Caco-2 (cell line): Measurements from ENCODE around the gene NSD1. TPM values are rescaled to one million over a fixed set of nuclear protein-coding genes. Genes with fewer than 3 reads are reported as not detected.

Source experiments
- BruUV-seq: library from RNA; stranded (reverse); fragments of 400-500 nt; replicated peaks from 2 replicates; lab custom pipeline; 2021; lab: Mats Ljungman, UMichigan
- CTCF ChIA-PET: fragments of 300-600 bp; sonication (Branson Sonifier 250); formaldehyde crosslinking; loops from one replicate; lab custom pipeline; 2022; ENCODE audit warnings: antibody characterized with exemption; lab: Charles Lee
- POLR2A ChIA-PET: fragments of 300-600 bp; sonication (Branson Sonifier 250); formaldehyde crosslinking; loops from one replicate; lab custom pipeline; 2022; ENCODE audit warnings: antibody characterized with exemption; lab: Charles Lee
- DNase-seq, 2 experiments: peaks; one replicate each; pipeline versions ENCODE4 v3.0.0 to v3.0.0-alpha.2; 2020 to 2022
- H3K27me3 ChIP-seq: replicated peaks from 2 replicates; pipeline ENCODE4 v1.6.0; 2011; ENCODE audit warnings: low read length; ENCODE audit not compliant: control insufficient read depth, insufficient read depth
- H3K36me3 ChIP-seq: 2 replicates; pipeline ENCODE4 v1.5.1; 2011; ENCODE audit warnings: low read length; ENCODE audit not compliant: control insufficient read depth, insufficient read depth
- H3K4me1 ChIP-seq: fragments of 250-450 bp; sonication (Bioruptor Pico); 2 replicates; pipeline ENCODE4 v1.5.1; 2020; ENCODE audit warnings: mild to moderate bottlenecking
- H3K4me3 ChIP-seq: 2 replicates; pipeline ENCODE4 v1.5.1; 2011; ENCODE audit warnings: low read depth, mild to moderate bottlenecking, control low read depth, low read length
- H3K9me3 ChIP-seq: fragments of 250-450 bp; sonication (Bioruptor Pico); 2 replicates; pipeline ENCODE4 v1.5.1; 2020; ENCODE audit warnings: mild to moderate bottlenecking, moderate library complexity
- H3K27ac Mint-ChIP-seq: one replicate; pipeline ENCODE4 v1.8.0; 2022; ENCODE audit warnings: mixed read lengths; ENCODE audit not compliant: unreplicated experiment
- H3K27me3 Mint-ChIP-seq: one replicate; pipeline ENCODE4 v1.8.0; 2022; ENCODE audit warnings: mixed read lengths; ENCODE audit not compliant: insufficient read depth, unreplicated experiment
- H3K36me3 Mint-ChIP-seq: one replicate; pipeline ENCODE4 v1.8.0; 2022; ENCODE audit warnings: mild to moderate bottlenecking, mixed read lengths; ENCODE audit not compliant: insufficient read depth, unreplicated experiment
- H3K4me1 Mint-ChIP-seq: one replicate; pipeline ENCODE4 v1.8.0; 2022; ENCODE audit warnings: low read depth, mixed read lengths; ENCODE audit not compliant: unreplicated experiment
- H3K4me3 Mint-ChIP-seq: one replicate; pipeline ENCODE4 v1.8.0; 2022; ENCODE audit warnings: mild to moderate bottlenecking, moderate library complexity, mixed read lengths; ENCODE audit not compliant: unreplicated experiment
- H3K9me3 Mint-ChIP-seq: one replicate; pipeline ENCODE4 v1.8.0; 2022; ENCODE audit warnings: mixed read lengths; ENCODE audit not compliant: unreplicated experiment
- CTCF ChIP-seq, 2 experiments: fragments of 200-600 bp in 1 of 2; IDR thresholded peaks; 1 replicate in 1 of 2; 2 replicates in 1 of 2; pipeline versions ENCODE4 v1.5.1 to v1.8.0; 2011 to 2022; ENCODE audit warnings: antibody characterized with exemption in 1 of 2, control low read depth in 1 of 2, inconsistent platforms in 1 of 2, low read depth in 1 of 2, low read length in 1 of 2, mild to moderate bottlenecking in 1 of 2, moderate library complexity in 1 of 2; ENCODE audit not compliant: insufficient read depth in 1 of 2, severe bottlenecking in 1 of 2, unreplicated experiment in 1 of 2
- intact Hi-C: fragments of 100-400 bp; cut with micrococcal nuclease; formaldehyde crosslinking; loops from one replicate; pipeline ENCODE4 v1.10.0; 2022; ENCODE audit not compliant: unreplicated experiment
- total RNA-seq: library from RNA; stranded (reverse); gene quantifications from 2 replicates; pipeline ENCODE4 v1.2.3, GENCODE V29; 2022

Gene NSD1
- total RNA-seq, 1 experiment from 2014 or later = 67.4 TPM

- peaks cover 8% of the 10 kb centered on the region for H3K36me3 Mint-ChIP-seq
- peaks cover 7% of the 10 kb centered on the region for H3K4me1 Mint-ChIP-seq
- no peaks in the 10 kb centered on the region for H3K9me3 ChIP-seq
- H3K27ac Mint-ChIP-seq = no peak overlapping the region
- ChIA-PET POLR2A (no interaction called here), CTCF (interaction anchor here (1.3 kb wide), 1 partner anchor 92 kb away, joined by 4 read pairs; the partner anchor contains the start of gene FGFR4)
- no TSS peak for BruUV-seq
- H3K4me3 ChIP-seq = no peak overlapping the region
- no peak overlapping the region for H3K4me3 Mint-ChIP-seq
- no peak for DNase-seq
- H3K4me1 ChIP-seq = peaks cover 10% of the 10 kb centered on the region; the same call in 1 of the 2 replicates
- no peaks in the 10 kb centered on the region for H3K9me3 Mint-ChIP-seq
- no peaks in the 10 kb centered on the region for H3K36me3 ChIP-seq
- H3K27me3 ChIP-seq = no peaks in the 10 kb centered on the region
- intact Hi-C loops = no loop called here
- no peak for TF ChIP-seq CTCF (IDR thresholded peaks at IDR 0.05; ENCODE audit: insufficient read depth in 1 of 2, low read depth in 1 of 2, low read length in 1 of 2, severe bottlenecking in 1 of 2, unreplicated experiment in 1 of 2)
- no peaks in the 10 kb centered on the region for H3K27me3 Mint-ChIP-seq
Measured at GRCh38 chr5:177179431-177179830, 45.9 kb downstream of the NSD1 start.

GRCh38 chr5:177183142-177183541 lies 49.6 kb downstream of the NSD1 start:
- peaks cover 10% of the 10 kb centered on the region; the same call in 1 of the 2 replicates for H3K4me1 ChIP-seq
- Mint-ChIP-seq H3K4me3 (no peak overlapping the region), H3K36me3 (peaks cover 8% of the 10 kb centered on the region), H3K27ac (no peak overlapping the region), H3K27me3 (no peaks in the 10 kb centered on the region), H3K9me3 (no peaks in the 10 kb centered on the region), H3K4me1 (peaks cover 7% of the 10 kb centered on the region)
- no peak for TF ChIP-seq CTCF (IDR thresholded peaks at IDR 0.05; ENCODE audit: insufficient read depth in 1 of 2, low read depth in 1 of 2, low read length in 1 of 2, severe bottlenecking in 1 of 2, unreplicated experiment in 1 of 2)
- no peaks in the 10 kb centered on the region for H3K36me3 ChIP-seq
- H3K4me3 ChIP-seq = no peak overlapping the region
- intact Hi-C loops = no loop called here
- no peaks in the 10 kb centered on the region for H3K27me3 ChIP-seq
- ChIA-PET POLR2A (no interaction called here), CTCF (no interaction called here)
- BruUV-seq = no TSS peak
- no peaks in the 10 kb centered on the region for H3K9me3 ChIP-seq
- DNase-seq = no peak

GRCh38 chr5:177183766-177184360 lies 50.3 kb downstream of the NSD1 start:
- intact Hi-C loops = no loop called here
- no peak overlapping the region for H3K27ac Mint-ChIP-seq

More at GRCh38 chr5:177183766-177184360, 50.3 kb downstream of the NSD1 start:
- no peak for TF ChIP-seq CTCF (IDR thresholded peaks at IDR 0.05; ENCODE audit: insufficient read depth in 1 of 2, low read depth in 1 of 2, low read length in 1 of 2, severe bottlenecking in 1 of 2, unreplicated experiment in 1 of 2)
- H3K4me1 Mint-ChIP-seq = peaks cover 4% of the 10 kb centered on the region
- DNase-seq = no peak
- no peaks in the 10 kb centered on the region for H3K27me3 ChIP-seq
- no peaks in the 10 kb centered on the region for H3K9me3 Mint-ChIP-seq
- BruUV-seq = no TSS peak
- H3K4me1 ChIP-seq = peaks cover 7% of the 10 kb centered on the region; the same call in 1 of the 2 replicates
- ChIA-PET POLR2A (no interaction called here), CTCF (no interaction called here)
- H3K27me3 Mint-ChIP-seq = no peaks in the 10 kb centered on the region
- no peak overlapping the region for H3K4me3 Mint-ChIP-seq
- no peaks in the 10 kb centered on the region for H3K9me3 ChIP-seq
- no peaks in the 10 kb centered on the region for H3K36me3 ChIP-seq
- H3K36me3 Mint-ChIP-seq = peaks cover 8% of the 10 kb centered on the region
- H3K4me3 ChIP-seq = no peak overlapping the region
